VCaP (cell line): ENCODE data around the gene ROBO1.

Experiments used
- H3K27ac ChIP-seq: fragments of 450-650 bp; 2 replicates; pipeline ENCODE4 v1.5.1; 2017
- CTCF ChIP-seq: fragments of 450-650 bp; conservative IDR thresholded peaks from 2 replicates; pipeline ENCODE4 v1.5.1; 2017; ENCODE audit warnings: mild to moderate bottlenecking, moderate library complexity

Gene ROBO1

DNA sequence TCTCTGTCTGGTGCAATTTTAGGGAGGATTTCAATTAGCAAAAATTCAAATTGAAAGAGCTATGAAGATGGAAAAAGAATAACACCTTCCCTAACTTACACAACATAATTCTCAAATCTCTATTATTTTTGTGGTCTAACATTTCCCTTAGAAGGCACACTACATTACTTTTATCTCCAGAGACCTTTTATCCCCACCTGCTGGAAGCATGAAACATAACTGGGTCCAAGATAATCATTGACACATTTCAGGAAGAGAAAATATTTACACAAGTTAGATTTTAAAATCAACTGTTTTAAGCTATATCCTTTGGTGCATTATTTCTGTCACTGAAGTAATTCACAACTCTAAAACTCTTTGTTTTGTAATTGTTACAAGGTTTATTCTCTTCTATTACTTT, 779.5 kb downstream of the ROBO1 start:
- no peak overlapping the region for H3K27ac ChIP-seq
- TF ChIP-seq CTCF = peak; percentile 78

- TF ChIP-seq CTCF = no peak
- H3K27ac ChIP-seq = no peak overlapping the region
Observed at GRCh38 chr3:78986416-78987101, 781.2 kb downstream of the ROBO1 start.

DNA sequence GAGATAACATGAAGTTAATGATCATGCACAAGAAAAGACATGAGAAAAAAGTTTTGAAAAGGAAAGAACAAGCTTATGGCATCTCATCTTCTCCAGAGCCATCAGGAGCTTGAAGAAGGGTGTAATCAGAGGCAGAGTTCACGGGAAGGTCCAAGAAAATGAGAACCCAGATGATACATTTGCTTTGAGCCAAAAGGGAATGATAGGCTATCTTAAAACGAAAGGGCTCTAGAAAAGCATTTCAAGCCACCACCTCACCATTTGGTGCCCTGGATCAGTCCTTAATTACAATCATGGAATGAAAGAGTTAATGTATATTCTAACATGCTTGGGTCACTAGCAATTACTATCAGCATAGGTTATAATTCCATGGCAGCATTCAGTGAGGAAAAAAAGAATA, 781.8 kb downstream of the ROBO1 start:
- TF ChIP-seq CTCF = no peak
- no peak overlapping the region for H3K27ac ChIP-seq

DNA sequence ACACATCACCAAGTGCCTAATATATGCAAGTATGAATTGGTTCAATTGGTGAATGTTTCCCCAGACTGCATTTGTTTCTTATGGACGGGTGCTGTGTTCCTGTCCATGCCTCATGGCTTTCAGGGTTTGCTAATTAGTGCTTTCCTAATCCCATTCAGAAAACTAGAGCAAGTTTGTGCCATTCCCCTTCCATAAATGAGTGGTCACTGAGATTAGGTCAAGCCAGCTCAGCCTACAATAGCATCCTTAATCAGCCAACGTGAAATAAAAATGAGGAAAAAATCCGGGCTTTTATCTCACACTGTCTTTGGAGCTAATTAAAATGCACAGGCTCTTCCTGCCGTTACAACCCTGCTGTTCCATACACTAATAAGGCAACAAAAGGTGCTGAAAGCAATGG, 788.8 kb downstream of the ROBO1 start:
- TF ChIP-seq CTCF = no peak
- H3K27ac ChIP-seq = no peak overlapping the region

GRCh38 chr3:78978037-78978436, 789.8 kb downstream of the ROBO1 start:
- TF ChIP-seq CTCF = peak; percentile 75
- no peak overlapping the region for H3K27ac ChIP-seq

DNA sequence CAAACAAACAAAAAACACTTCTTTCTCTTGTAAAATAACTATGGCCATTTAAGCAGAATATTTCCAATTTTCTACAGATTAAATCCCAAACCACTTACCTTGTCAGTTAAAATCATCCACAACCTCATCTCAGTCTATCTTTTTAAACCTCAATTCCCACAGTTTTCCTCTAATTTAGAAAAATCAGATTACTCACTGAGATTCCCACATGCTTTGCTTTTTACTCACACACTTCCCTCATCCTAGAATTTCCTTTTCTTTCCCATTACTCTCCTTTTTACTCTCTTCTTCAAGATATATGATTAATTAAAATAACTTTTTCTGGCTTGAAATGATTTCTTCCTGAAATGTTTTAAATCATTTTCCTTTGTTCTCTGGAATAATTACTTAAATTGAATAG, 790.7 kb downstream of the ROBO1 start:
- H3K27ac ChIP-seq = no peak overlapping the region
- no peak for TF ChIP-seq CTCF

DNA sequence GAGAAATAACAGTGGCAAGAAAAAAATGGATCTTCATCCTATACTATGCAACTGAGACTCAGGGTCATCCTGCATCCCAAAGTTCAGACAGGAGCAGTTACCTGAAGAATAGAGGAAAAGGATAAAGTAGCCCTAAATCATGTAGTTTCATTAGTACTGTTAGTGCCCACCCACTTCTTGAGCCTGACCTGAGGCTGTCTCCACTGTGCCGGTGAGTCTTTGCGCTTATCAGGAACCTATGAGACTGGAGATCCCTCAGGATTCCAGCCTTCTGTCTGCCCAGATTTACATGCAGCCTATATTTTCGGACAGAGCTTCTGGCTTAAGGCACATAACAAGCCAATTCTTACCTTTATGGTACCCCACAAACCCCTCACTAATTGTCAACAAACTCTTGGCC, 791.6 kb downstream of the ROBO1 start:
- no peak for TF ChIP-seq CTCF
- H3K27ac ChIP-seq = no peak overlapping the region
